HG03103 (cell line): Measurements from ENCODE around the gene SRF.
A peak's percentile ranks its signal among the peaks of the same experiment; 100 is the strongest.

Experiments
- ATAC-seq: cut with Tn5 transposase; IDR thresholded peaks from one replicate; pipeline ENCODE4 v1.9.1; 2021; ENCODE audit warnings: low read depth; ENCODE audit not compliant: unreplicated experiment

SRF gene

GRCh38 chr6:43207286-43207685 is 36.2 kb downstream of the SRF start:
- no peak for ATAC-seq

- ATAC-seq: no peak
Observed at GRCh38 chr6:43211955-43212354, 40.9 kb downstream of the SRF start.

GRCh38 chr6:43213431-43213830 is 42.4 kb downstream of the SRF start:
- no peak for ATAC-seq

GRCh38 chr6:43215066-43215465 is 44.0 kb downstream of the SRF start:
- ATAC-seq: no peak

- ATAC-seq: no peak
Observed at GRCh38 chr6:43216200-43216599, 45.1 kb downstream of the SRF start.

GRCh38 chr6:43217351-43217750 is 46.3 kb downstream of the SRF start:
- no peak for ATAC-seq

GRCh38 chr6:43219119-43219518 is 48.0 kb downstream of the SRF start:
- ATAC-seq: no peak

GRCh38 chr6:43219814-43220213 is 48.7 kb downstream of the SRF start:
- ATAC-seq: no peak

- no peak for ATAC-seq
Observed at GRCh38 chr6:43220439-43220951, 49.4 kb downstream of the SRF start.

- no peak for ATAC-seq
Observed at GRCh38 chr6:43221046-43221972, 50.2 kb downstream of the SRF start.

GRCh38 chr6:43222418-43223059 is 51.5 kb downstream of the SRF start:
- no peak for ATAC-seq

GRCh38 chr6:43223175-43223574 is 52.1 kb downstream of the SRF start:
- ATAC-seq: no peak

GRCh38 chr6:43226192-43226851 is 55.3 kb downstream of the SRF start:
- ATAC-seq: no peak

- peak; percentile 73 for ATAC-seq
Observed at GRCh38 chr6:43228951-43229802, 58.1 kb downstream of the SRF start, which contains the start of gene DNPH1. Gene DNPH1 (minus strand): TSS chr6:43229481. CDS start chr6:43229456, 25 bp downstream.

- no peak for ATAC-seq
Observed at GRCh38 chr6:43229803-43230620, 58.9 kb downstream of the SRF start.

- ATAC-seq: no peak
Observed at GRCh38 chr6:43231053-43231452, 60.0 kb downstream of the SRF start.
